GM23338 (cell line): ENCODE results near the gene TNFRSF12A. TPM values are rescaled to one million over a fixed set of nuclear protein-coding genes. Genes with fewer than 3 reads are reported as not detected.

ENCODE experiments used
- ATAC-seq: fragments of 200-7000 bp; cut with Tn5 transposase; 3 replicates; pipeline ENCODE4 v1.9.1; 2020
- DNase-seq: peaks from one replicate; pipeline ENCODE4 v3.0.0-alpha.2; 2015; ENCODE audit warnings: low spot score
- H2AFZ ChIP-seq: fragments of 200-600 bp; sonication (generic); 2 replicates; pipeline ENCODE4 v1.8.0; 2016; ENCODE audit warnings: antibody characterized with exemption, mild to moderate bottlenecking, moderate library complexity
- H3F3A ChIP-seq: fragments of 200-600 bp; sonication (generic); replicated peaks from 2 replicates; pipeline ENCODE4 v1.8.0; 2017; ENCODE audit warnings: antibody characterized with exemption, mixed run types, low read depth
- H3K27ac ChIP-seq: fragments of 200-600 bp; sonication (generic); 2 replicates; pipeline ENCODE4 v1.6.1; 2016; ENCODE audit warnings: low read depth
- H3K27me3 ChIP-seq: fragments of 200-600 bp; sonication (generic); 2 replicates; pipeline ENCODE4 v1.8.0; 2016; ENCODE audit warnings: mild to moderate bottlenecking, mixed run types, moderate library complexity; ENCODE audit not compliant: insufficient read depth
- H3K36me3 ChIP-seq: fragments of 200-600 bp; sonication (generic); 2 replicates; pipeline ENCODE4 v1.8.0; 2016; ENCODE audit warnings: mild to moderate bottlenecking; ENCODE audit not compliant: insufficient read depth
- H3K4me1 ChIP-seq: fragments of 200-600 bp; sonication (generic); 2 replicates; pipeline ENCODE4 v1.8.0; 2016; ENCODE audit warnings: mild to moderate bottlenecking, moderate library complexity; ENCODE audit not compliant: insufficient read depth
- H3K4me2 ChIP-seq: fragments of 200-600 bp; sonication (generic); 2 replicates; pipeline ENCODE4 v1.7.1; 2017; ENCODE audit warnings: mixed run types
- H3K4me3 ChIP-seq: fragments of 200-600 bp; sonication (generic); 2 replicates; pipeline ENCODE4 v1.6.1; 2016; ENCODE audit warnings: mixed run types
- H3K79me2 ChIP-seq: fragments of 200-600 bp; sonication (generic); replicated peaks from 2 replicates; pipeline ENCODE4 v1.8.0; 2017; ENCODE audit warnings: mild to moderate bottlenecking; ENCODE audit not compliant: insufficient read depth
- H3K9me2 ChIP-seq: fragments of 200-600 bp; sonication (generic); 2 replicates; pipeline ENCODE4 v1.8.0; 2017; ENCODE audit not compliant: insufficient read depth
- H4K20me1 ChIP-seq: fragments of 200-600 bp; sonication (generic); replicated peaks from 2 replicates; pipeline ENCODE4 v1.8.0; 2017; ENCODE audit warnings: mild to moderate bottlenecking; ENCODE audit not compliant: insufficient read depth
- H3K27ac Mint-ChIP-seq: 2 replicates; pipeline ENCODE4 v1.8.0; 2020; ENCODE audit warnings: inconsistent platforms, mild to moderate bottlenecking, moderate library complexity, mixed read lengths
- H3K27me3 Mint-ChIP-seq: 3 replicates; pipeline ENCODE4 v1.8.0; 2022; ENCODE audit warnings: low read depth, mild to moderate bottlenecking, moderate library complexity, mixed read lengths, inconsistent platforms; ENCODE audit not compliant: insufficient read depth, poor library complexity
- H3K36me3 Mint-ChIP-seq: 3 replicates; pipeline ENCODE4 v1.8.0; 2021; ENCODE audit warnings: low read depth, mild to moderate bottlenecking, inconsistent platforms, moderate library complexity, mixed read lengths
- H3K4me1 Mint-ChIP-seq: 3 replicates; pipeline ENCODE4 v1.8.0; 2020; ENCODE audit warnings: mild to moderate bottlenecking, inconsistent platforms, mixed read lengths
- H3K4me3 Mint-ChIP-seq: 3 replicates; pipeline ENCODE4 v1.8.0; 2021; ENCODE audit warnings: moderate library complexity, mild to moderate bottlenecking, inconsistent platforms, mixed read lengths
- H3K9me3 Mint-ChIP-seq: 3 replicates; pipeline ENCODE4 v1.8.0; 2020; ENCODE audit warnings: moderate library complexity, mild to moderate bottlenecking, inconsistent platforms, mixed read lengths
- CREB1 ChIP-seq: fragments of 250-450 bp; sonication (Bioruptor Pico); IDR thresholded peaks from 2 replicates; pipeline ENCODE4 v1.5.0; 2020; ENCODE audit warnings: low read depth, mild to moderate bottlenecking, moderate library complexity
- EZH2 ChIP-seq: fragments of 200-600 bp; sonication (generic); IDR thresholded peaks from one replicate; pipeline ENCODE4 v1.8.0; 2017; ENCODE audit warnings: antibody characterized with exemption, mild to moderate bottlenecking, low read depth; ENCODE audit not compliant: unreplicated experiment
- EZH2phosphoT487 ChIP-seq: fragments of 200-600 bp; sonication (generic); IDR thresholded peaks from one replicate; pipeline ENCODE4 v1.8.1; 2018; ENCODE audit warnings: antibody characterized with exemption; ENCODE audit not compliant: unreplicated experiment
- JUNB ChIP-seq: IDR thresholded peaks from one replicate; pipeline ENCODE4 v1.6.1; 2016; ENCODE audit warnings: antibody characterized with exemption; ENCODE audit not compliant: unreplicated experiment
- NANOG ChIP-seq: IDR thresholded peaks from 2 replicates; pipeline ENCODE4 v1.6.1; 2016; ENCODE audit warnings: antibody characterized with exemption, borderline replicate concordance
- POLR2AphosphoS5 ChIP-seq: IDR thresholded peaks from 2 replicates; pipeline ENCODE4 v1.6.1; 2016; ENCODE audit warnings: antibody characterized with exemption, low read depth
- STAT1 ChIP-seq: IDR thresholded peaks from one replicate; pipeline ENCODE4 v1.6.1; 2016; ENCODE audit warnings: antibody characterized with exemption; ENCODE audit not compliant: unreplicated experiment
- ZNF114 ChIP-seq: fragments of 250-450 bp; sonication (Bioruptor Pico); IDR thresholded peaks from 2 replicates; pipeline ENCODE4 v1.5.0; 2020; ENCODE audit warnings: mild to moderate bottlenecking, moderate library complexity
- ZNF331 ChIP-seq: fragments of 250-450 bp; sonication (Bioruptor Pico); IDR thresholded peaks from 2 replicates; pipeline ENCODE4 v1.5.0; 2020; ENCODE audit warnings: low read depth, mild to moderate bottlenecking, moderate library complexity
- ZNF462 ChIP-seq: fragments of 250-450 bp; sonication (Bioruptor Pico); IDR thresholded peaks from 2 replicates; pipeline ENCODE4 v1.5.0; 2020; ENCODE audit warnings: mild to moderate bottlenecking, moderate library complexity
- polyA plus RNA-seq: library from polyadenylated mRNA; unstranded; fragments of >200 nt; fragmentation: Nextera tagmentation; extraction: Ambion mirVana; gene quantifications from 2 replicates; pipeline ENCODE4 v1.2.1, GENCODE V29; 2016
- total RNA-seq: library from RNA; depleted of rRNA; stranded (reverse); fragments of >200 nt; shearing (Covaris generic); gene quantifications from 2 replicates; pipeline ENCODE4 v1.2.3, GENCODE V29; 2014
- TF ChIP-seq, protein P1 (sequence below), 2 experiments: fragments of 200-600 bp in 1 of 2; sonication (generic) in 1 of 2; conservative IDR thresholded peaks; 2 replicates each; pipeline versions ENCODE4 v1.5.1 to v1.6.1; 2016 to 2017; ENCODE audit warnings: antibody characterized with exemption in 2 of 2, low read depth in 2 of 2, mild to moderate bottlenecking in 2 of 2, moderate library complexity in 1 of 2
- TF ChIP-seq, protein P2 (sequence below): IDR thresholded peaks from one replicate; pipeline ENCODE4 v1.6.1; 2018; ENCODE audit warnings: antibody characterized with exemption; ENCODE audit not compliant: unreplicated experiment
- TF ChIP-seq, protein P3 (sequence below): IDR thresholded peaks from 2 replicates; pipeline ENCODE4 v1.6.1; 2016; ENCODE audit warnings: antibody characterized with exemption

The TNFRSF12A gene
- total and polyA plus RNA-seq, 2 experiments from 2014 or later = 78.0 to 152 TPM

- Mint-ChIP-seq H3K4me1 (peaks cover 35% of the 10 kb centered on the region), H3K27me3 (peaks cover 22% of the 10 kb centered on the region), H3K36me3 (peaks cover 13% of the 10 kb centered on the region), H3K4me3 (peak overlapping the region; percentile 82; the same call in 2 of the 3 replicates), H3K27ac (no peak overlapping the region), H3K9me3 (no peaks in the 10 kb centered on the region)
- no peak overlapping the region for H3K27ac ChIP-seq
- H3K27me3 ChIP-seq = no peaks in the 10 kb centered on the region
- DNase-seq (no peak), ATAC-seq (no peak)
- H3K4me2 ChIP-seq = no peak overlapping the region
- no peaks in the 10 kb centered on the region for H4K20me1 ChIP-seq
- H3K79me2 ChIP-seq = no peaks in the 10 kb centered on the region
- peaks cover 37% of the 10 kb centered on the region for H3K4me1 ChIP-seq
- no peak overlapping the region for H3K4me3 ChIP-seq
- TF ChIP-seq ZNF331 (CRISPR knock-in tag) (no peak), CREB1 (no peak), STAT1 (no peak), ZNF462 (no peak), NANOG (no peak), JUNB (no peak), EZH2phosphoT487 (no peak), POLR2AphosphoS5 (no peak), ZNF114 (CRISPR knock-in tag) (no peak), EZH2 (no peak)
- TF ChIP-seq, protein P1, sequence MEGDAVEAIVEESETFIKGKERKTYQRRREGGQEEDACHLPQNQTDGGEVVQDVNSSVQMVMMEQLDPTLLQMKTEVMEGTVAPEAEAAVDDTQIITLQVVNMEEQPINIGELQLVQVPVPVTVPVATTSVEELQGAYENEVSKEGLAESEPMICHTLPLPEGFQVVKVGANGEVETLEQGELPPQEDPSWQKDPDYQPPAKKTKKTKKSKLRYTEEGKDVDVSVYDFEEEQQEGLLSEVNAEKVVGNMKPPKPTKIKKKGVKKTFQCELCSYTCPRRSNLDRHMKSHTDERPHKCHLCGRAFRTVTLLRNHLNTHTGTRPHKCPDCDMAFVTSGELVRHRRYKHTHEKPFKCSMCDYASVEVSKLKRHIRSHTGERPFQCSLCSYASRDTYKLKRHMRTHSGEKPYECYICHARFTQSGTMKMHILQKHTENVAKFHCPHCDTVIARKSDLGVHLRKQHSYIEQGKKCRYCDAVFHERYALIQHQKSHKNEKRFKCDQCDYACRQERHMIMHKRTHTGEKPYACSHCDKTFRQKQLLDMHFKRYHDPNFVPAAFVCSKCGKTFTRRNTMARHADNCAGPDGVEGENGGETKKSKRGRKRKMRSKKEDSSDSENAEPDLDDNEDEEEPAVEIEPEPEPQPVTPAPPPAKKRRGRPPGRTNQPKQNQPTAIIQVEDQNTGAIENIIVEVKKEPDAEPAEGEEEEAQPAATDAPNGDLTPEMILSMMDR (conservative IDR thresholded peaks at IDR 0.05; ENCODE audit: low read depth in 2 of 2) = no peak
- TF ChIP-seq, protein P2, sequence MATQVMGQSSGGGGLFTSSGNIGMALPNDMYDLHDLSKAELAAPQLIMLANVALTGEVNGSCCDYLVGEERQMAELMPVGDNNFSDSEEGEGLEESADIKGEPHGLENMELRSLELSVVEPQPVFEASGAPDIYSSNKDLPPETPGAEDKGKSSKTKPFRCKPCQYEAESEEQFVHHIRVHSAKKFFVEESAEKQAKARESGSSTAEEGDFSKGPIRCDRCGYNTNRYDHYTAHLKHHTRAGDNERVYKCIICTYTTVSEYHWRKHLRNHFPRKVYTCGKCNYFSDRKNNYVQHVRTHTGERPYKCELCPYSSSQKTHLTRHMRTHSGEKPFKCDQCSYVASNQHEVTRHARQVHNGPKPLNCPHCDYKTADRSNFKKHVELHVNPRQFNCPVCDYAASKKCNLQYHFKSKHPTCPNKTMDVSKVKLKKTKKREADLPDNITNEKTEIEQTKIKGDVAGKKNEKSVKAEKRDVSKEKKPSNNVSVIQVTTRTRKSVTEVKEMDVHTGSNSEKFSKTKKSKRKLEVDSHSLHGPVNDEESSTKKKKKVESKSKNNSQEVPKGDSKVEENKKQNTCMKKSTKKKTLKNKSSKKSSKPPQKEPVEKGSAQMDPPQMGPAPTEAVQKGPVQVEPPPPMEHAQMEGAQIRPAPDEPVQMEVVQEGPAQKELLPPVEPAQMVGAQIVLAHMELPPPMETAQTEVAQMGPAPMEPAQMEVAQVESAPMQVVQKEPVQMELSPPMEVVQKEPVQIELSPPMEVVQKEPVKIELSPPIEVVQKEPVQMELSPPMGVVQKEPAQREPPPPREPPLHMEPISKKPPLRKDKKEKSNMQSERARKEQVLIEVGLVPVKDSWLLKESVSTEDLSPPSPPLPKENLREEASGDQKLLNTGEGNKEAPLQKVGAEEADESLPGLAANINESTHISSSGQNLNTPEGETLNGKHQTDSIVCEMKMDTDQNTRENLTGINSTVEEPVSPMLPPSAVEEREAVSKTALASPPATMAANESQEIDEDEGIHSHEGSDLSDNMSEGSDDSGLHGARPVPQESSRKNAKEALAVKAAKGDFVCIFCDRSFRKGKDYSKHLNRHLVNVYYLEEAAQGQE = no peak
- TF ChIP-seq, protein P3, sequence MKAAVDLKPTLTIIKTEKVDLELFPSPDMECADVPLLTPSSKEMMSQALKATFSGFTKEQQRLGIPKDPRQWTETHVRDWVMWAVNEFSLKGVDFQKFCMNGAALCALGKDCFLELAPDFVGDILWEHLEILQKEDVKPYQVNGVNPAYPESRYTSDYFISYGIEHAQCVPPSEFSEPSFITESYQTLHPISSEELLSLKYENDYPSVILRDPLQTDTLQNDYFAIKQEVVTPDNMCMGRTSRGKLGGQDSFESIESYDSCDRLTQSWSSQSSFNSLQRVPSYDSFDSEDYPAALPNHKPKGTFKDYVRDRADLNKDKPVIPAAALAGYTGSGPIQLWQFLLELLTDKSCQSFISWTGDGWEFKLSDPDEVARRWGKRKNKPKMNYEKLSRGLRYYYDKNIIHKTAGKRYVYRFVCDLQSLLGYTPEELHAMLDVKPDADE = no peak
- H2AFZ ChIP-seq = no peak overlapping the region
- no peaks in the 10 kb centered on the region for H3K36me3 ChIP-seq
- peaks cover 25% of the 10 kb centered on the region for H3F3A ChIP-seq
- H3K9me2 ChIP-seq = no peaks in the 10 kb centered on the region
These were observed 15.8 kb upstream of the TNFRSF12A start for GRCh38 chr16:3004319-3004718.
